HepG2 (cell line): ENCODE measurements around the gene BCL2L1. TPM values are rescaled to one million over a fixed set of nuclear protein-coding genes. Genes with fewer than 3 reads are reported as not detected.

Experiments
- CEBPG ChIP-seq: IDR thresholded peaks from 2 replicates; pipeline ENCODE4 v1.6.1; 2016
- ESRRA ChIP-seq: sonication (generic); formaldehyde crosslinking; IDR thresholded peaks from 2 replicates; pipeline ENCODE4 v1.5.1; 2020; ENCODE audit warnings: mild to moderate bottlenecking, low read depth, missing genetic modification reagents
- HDAC6 ChIP-seq: fragments of 200-600 bp; sonication (generic); IDR thresholded peaks from 2 replicates; pipeline ENCODE4 v1.7.0; 2017; ENCODE audit warnings: mild to moderate bottlenecking, antibody characterized with exemption, low read length, low read depth
- HNRNPH1 ChIP-seq: fragments of 200-400 bp; formaldehyde crosslinking; optimal IDR thresholded peaks from 2 replicates; pipeline ENCODE3; 2017; ENCODE audit warnings: mild to moderate bottlenecking, low read depth, low read length
- KAT7 ChIP-seq: IDR thresholded peaks from 2 replicates; pipeline ENCODE4 v1.6.1; 2018; ENCODE audit warnings: borderline replicate concordance, missing compliant biosample characterization
- KDM2A ChIP-seq: sonication (generic); formaldehyde crosslinking; IDR thresholded peaks from 2 replicates; pipeline ENCODE4 v1.4.0; 2020; ENCODE audit warnings: low read depth, missing genetic modification reagents, borderline replicate concordance
- NCOR1 ChIP-seq: fragments of 200-600 bp; sonication (generic); IDR thresholded peaks from 2 replicates; pipeline ENCODE4 v1.7.0; 2017; ENCODE audit warnings: antibody characterized with exemption, low read length, borderline replicate concordance
- PHF21A ChIP-seq: sonication (generic); formaldehyde crosslinking; IDR thresholded peaks from 2 replicates; pipeline ENCODE4 v1.5.0; 2020; ENCODE audit warnings: mild to moderate bottlenecking, missing genetic modification reagents
- PLRG1 ChIP-seq: fragments of 450-650 bp; conservative IDR thresholded peaks from 2 replicates; pipeline ENCODE4 v1.6.1; 2016
- PTBP1 ChIP-seq: fragments of 200-400 bp; formaldehyde crosslinking; IDR thresholded peaks from 2 replicates; pipeline ENCODE4 v1.6.1; 2018; ENCODE audit warnings: low read length, low read depth; ENCODE audit not compliant: poor library complexity, severe bottlenecking
- SMARCC2 ChIP-seq: fragments of 450-650 bp; IDR thresholded peaks from 2 replicates; pipeline ENCODE4 v1.6.1; 2017; ENCODE audit warnings: antibody characterized with exemption, mild to moderate bottlenecking
- SOX5 ChIP-seq: IDR thresholded peaks from 2 replicates; pipeline ENCODE4 v1.6.1; 2016; ENCODE audit warnings: borderline replicate concordance
- ZNF549 ChIP-seq: sonication (generic); formaldehyde crosslinking; IDR thresholded peaks from 2 replicates; pipeline ENCODE4 v1.5.0; 2020; ENCODE audit warnings: missing genetic modification reagents
- ZNF746 ChIP-seq: sonication (generic); formaldehyde crosslinking; IDR thresholded peaks from 2 replicates; pipeline ENCODE4 v1.8.0; 2022; ENCODE audit warnings: mild to moderate bottlenecking, missing genetic modification reagents
- ZNF850 ChIP-seq: sonication (generic); formaldehyde crosslinking; conservative IDR thresholded peaks from 2 replicates; pipeline ENCODE4 v1.9.0; 2021; ENCODE audit warnings: mild to moderate bottlenecking, missing genetic modification reagents
- ZNF891 ChIP-seq: sonication (generic); formaldehyde crosslinking; IDR thresholded peaks from 2 replicates; pipeline ENCODE4 v1.5.0; 2020; ENCODE audit warnings: mild to moderate bottlenecking, missing genetic modification reagents
- polyA plus RNA-seq, 8 experiments: library from polyadenylated mRNA; depleted of rRNA in 3 of 8; stranded (reverse) in 7 of 8; unstranded in 1 of 8; fragments of >200 nt; fragmentation: Illumina TruSeq in 4 of 8; extraction: Trizol in 4 of 8; gene quantifications; 2 replicates each; pipeline versions ENCODE4 v1.2.1 to v1.2.3, GENCODE V29; 2011 to 2016; ENCODE audit warnings: low read depth in 4 of 8, missing spikeins in 1 of 8, mixed read lengths in 1 of 8; ENCODE audit not compliant: insufficient read depth in 1 of 8
- total RNA-seq, 5 experiments: library from RNA; depleted of rRNA; stranded (reverse); fragments of >200 nt; fragmentation: Illumina TruSeq; extraction: Trizol; gene quantifications; 2 replicates each; pipeline ENCODE4 v1.2.3, GENCODE V29; 2016; ENCODE audit warnings: low read depth in 1 of 5
- TF ChIP-seq, protein P1 (sequence below): IDR thresholded peaks from 2 replicates; pipeline ENCODE4 v1.6.1; 2016; ENCODE audit warnings: missing biosample characterization, missing genetic modification reagents, low read depth
- TF ChIP-seq, protein P2 (sequence below): IDR thresholded peaks from 2 replicates; pipeline ENCODE4 v1.6.1; 2016
- TF ChIP-seq, protein P3 (sequence below): sonication (generic); formaldehyde crosslinking; IDR thresholded peaks from 2 replicates; pipeline ENCODE4 v1.4.0; 2020; ENCODE audit warnings: missing genetic modification reagents
- TF ChIP-seq, protein P4 (sequence below): sonication (generic); formaldehyde crosslinking; IDR thresholded peaks from 2 replicates; pipeline ENCODE4 v1.5.0; 2020; ENCODE audit warnings: missing genetic modification reagents, mild to moderate bottlenecking, borderline replicate concordance

Gene BCL2L1
- total and polyA plus RNA-seq, 2 of the 13 experiments (the other 11 are each of a cell fraction or from before 2014, with no cell fraction given) = 164 to 258 TPM

DNA sequence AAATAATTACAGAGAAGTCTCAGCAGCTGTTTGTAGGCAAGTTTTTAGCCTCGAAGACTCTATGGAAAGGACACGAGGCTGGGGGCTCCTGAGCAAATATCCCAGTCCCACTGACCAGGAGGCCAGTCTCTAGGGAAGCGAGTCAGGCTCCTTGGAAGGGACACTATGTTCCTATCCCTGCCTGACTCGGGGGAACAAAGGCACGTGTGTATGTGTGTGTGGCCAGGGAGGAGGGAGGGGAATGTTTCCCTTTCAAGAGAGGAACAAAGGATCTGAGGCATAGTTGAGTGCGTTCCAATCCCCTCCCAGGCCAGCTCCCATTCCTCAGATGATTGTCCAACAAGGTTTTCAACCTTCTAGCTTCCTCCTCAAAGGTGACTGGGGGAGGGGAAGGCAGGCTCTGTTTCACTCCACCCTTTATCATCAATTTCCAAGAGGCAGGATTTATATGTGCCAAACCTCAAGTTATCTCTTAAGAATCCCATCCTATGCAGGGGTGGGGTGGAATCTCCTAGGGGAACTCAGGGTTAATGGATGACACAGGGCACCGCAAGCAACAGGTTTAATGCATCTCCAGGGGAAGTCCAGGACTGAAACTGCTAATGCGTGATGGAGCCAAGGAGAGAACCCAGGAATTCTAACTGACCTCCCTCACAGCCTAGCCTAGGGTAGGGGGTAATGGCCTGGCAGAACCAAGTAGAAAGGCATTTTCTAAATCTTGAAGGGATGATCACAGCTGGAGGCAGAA, 9.9 kb downstream of the BCL2L1 start (continued):
- TF ChIP-seq, protein P1, sequence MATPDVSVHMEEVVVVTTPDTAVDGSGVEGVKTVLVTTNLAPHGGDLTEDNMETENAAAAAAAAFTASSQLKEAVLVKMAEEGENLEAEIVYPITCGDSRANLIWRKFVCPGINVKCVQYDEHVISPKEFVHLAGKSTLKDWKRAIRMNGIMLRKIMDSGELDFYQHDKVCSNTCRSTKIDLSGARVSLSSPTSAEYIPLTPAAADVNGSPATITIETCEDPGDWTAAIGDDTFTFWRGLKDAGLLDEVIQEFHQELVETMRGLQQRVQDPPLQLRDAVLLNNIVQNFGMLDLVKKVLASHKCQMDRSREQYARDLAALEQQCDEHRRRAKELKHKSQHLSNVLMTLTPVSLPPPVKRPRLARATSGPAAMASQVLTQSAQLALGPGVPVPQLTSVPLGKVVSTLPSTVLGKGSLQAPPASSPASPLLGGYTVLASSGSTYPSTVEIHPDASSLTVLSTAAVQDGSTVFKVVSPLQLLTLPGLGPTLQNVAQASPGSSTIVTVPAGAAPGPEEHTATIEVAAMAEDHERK (CRISPR knock-in tag) = no peak
- TF ChIP-seq SMARCC2 (0 out of 2 replicates have a peak, but pooled peaks have one; percentile 40), NCOR1 (peak; percentile 43; the same call in 1 of the 2 replicates), PLRG1 (no peak), KAT7 (CRISPR knock-in tag) (peak; percentile 23; the same call in 1 of the 2 replicates), ZNF746 (CRISPR knock-in tag) (no peak; the same call in 1 of the 2 replicates), KDM2A (CRISPR knock-in tag) (peak; percentile 75; the same call in 1 of the 2 replicates), HDAC6 (no peak), ZNF850 (CRISPR knock-in tag) (no peak), SOX5 (peak; percentile 99), PTBP1 (no peak), CEBPG (CRISPR knock-in tag) (no peak), PHF21A (CRISPR knock-in tag) (peak; percentile 83), ZNF549 (no peak), ZNF891 (no peak), ESRRA (CRISPR knock-in tag) (0 out of 2 replicates have a peak, but pooled peaks have one; percentile 34), HNRNPH1 (peak; percentile 75)
- TF ChIP-seq, protein P2, sequence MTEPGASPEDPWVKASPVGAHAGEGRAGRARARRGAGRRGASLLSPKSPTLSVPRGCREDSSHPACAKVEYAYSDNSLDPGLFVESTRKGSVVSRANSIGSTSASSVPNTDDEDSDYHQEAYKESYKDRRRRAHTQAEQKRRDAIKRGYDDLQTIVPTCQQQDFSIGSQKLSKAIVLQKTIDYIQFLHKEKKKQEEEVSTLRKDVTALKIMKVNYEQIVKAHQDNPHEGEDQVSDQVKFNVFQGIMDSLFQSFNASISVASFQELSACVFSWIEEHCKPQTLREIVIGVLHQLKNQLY (CRISPR knock-in tag) = 0 out of 2 replicates have a peak, but pooled peaks have one; percentile 22
- TF ChIP-seq, protein P3, sequence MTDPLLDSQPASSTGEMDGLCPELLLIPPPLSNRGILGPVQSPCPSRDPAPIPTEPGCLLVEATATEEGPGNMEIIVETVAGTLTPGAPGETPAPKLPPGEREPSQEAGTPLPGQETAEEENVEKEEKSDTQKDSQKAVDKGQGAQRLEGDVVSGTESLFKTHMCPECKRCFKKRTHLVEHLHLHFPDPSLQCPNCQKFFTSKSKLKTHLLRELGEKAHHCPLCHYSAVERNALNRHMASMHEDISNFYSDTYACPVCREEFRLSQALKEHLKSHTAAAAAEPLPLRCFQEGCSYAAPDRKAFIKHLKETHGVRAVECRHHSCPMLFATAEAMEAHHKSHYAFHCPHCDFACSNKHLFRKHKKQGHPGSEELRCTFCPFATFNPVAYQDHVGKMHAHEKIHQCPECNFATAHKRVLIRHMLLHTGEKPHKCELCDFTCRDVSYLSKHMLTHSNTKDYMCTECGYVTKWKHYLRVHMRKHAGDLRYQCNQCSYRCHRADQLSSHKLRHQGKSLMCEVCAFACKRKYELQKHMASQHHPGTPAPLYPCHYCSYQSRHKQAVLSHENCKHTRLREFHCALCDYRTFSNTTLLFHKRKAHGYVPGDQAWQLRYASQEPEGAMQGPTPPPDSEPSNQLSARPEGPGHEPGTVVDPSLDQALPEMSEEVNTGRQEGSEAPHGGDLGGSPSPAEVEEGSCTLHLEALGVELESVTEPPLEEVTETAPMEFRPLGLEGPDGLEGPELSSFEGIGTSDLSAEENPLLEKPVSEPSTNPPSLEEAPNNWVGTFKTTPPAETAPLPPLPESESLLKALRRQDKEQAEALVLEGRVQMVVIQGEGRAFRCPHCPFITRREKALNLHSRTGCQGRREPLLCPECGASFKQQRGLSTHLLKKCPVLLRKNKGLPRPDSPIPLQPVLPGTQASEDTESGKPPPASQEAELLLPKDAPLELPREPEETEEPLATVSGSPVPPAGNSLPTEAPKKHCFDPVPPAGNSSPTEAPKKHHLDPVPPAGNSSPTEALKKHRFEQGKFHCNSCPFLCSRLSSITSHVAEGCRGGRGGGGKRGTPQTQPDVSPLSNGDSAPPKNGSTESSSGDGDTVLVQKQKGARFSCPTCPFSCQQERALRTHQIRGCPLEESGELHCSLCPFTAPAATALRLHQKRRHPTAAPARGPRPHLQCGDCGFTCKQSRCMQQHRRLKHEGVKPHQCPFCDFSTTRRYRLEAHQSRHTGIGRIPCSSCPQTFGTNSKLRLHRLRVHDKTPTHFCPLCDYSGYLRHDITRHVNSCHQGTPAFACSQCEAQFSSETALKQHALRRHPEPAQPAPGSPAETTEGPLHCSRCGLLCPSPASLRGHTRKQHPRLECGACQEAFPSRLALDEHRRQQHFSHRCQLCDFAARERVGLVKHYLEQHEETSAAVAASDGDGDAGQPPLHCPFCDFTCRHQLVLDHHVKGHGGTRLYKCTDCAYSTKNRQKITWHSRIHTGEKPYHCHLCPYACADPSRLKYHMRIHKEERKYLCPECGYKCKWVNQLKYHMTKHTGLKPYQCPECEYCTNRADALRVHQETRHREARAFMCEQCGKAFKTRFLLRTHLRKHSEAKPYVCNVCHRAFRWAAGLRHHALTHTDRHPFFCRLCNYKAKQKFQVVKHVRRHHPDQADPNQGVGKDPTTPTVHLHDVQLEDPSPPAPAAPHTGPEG = no peak
- TF ChIP-seq, protein P4, sequence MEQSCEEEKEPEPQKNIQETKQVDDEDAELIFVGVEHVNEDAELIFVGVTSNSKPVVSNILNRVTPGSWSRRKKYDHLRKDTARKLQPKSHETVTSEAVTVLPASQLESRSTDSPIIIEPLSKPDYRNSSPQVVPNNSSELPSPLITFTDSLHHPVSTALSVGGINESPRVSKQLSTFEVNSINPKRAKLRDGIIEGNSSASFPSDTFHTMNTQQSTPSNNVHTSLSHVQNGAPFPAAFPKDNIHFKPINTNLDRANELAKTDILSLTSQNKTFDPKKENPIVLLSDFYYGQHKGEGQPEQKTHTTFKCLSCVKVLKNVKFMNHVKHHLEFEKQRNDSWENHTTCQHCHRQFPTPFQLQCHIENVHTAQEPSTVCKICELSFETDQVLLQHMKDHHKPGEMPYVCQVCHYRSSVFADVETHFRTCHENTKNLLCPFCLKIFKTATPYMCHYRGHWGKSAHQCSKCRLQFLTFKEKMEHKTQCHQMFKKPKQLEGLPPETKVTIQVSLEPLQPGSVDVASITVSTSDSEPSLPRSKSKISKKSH = no peak
